Left hindlimb (tissue), 1 donor: ENCODE measurements around the gene NUBPL.
"Not testable (repeated sequence)": the region's sequence is repeated elsewhere in the genome, so short reads cannot be mapped to it uniquely, and the experiment has no call there.

Experiments used
- DNase-seq: peaks from one replicate; pipeline ENCODE4 v3.0.0-alpha.2; 2018

The NUBPL gene

GRCh38 chr14:31749275-31749674, 188.1 kb downstream of the NUBPL start:
- DNase-seq, result no peak

GRCh38 chr14:31751047-31751446, 189.8 kb downstream of the NUBPL start:
- not testable (repeated sequence) for DNase-seq

- DNase-seq, result no peak
These were observed 191.9 kb downstream of the NUBPL start for GRCh38 chr14:31752867-31753661.

GRCh38 chr14:31758941-31759340, 197.7 kb downstream of the NUBPL start:
- DNase-seq, result no peak

- DNase-seq, result no peak
These were observed 199.1 kb downstream of the NUBPL start for GRCh38 chr14:31760277-31760676.

GRCh38 chr14:31761325-31761724, 200.1 kb downstream of the NUBPL start:
- DNase-seq, result no peak

GRCh38 chr14:31763041-31763440, 201.8 kb downstream of the NUBPL start:
- DNase-seq, result no peak

GRCh38 chr14:31766315-31766892, 205.2 kb downstream of the NUBPL start:
- DNase-seq, result no peak

GRCh38 chr14:31768355-31768754, 207.2 kb downstream of the NUBPL start:
- no peak for DNase-seq

- DNase-seq, result no peak
These were observed 209.1 kb downstream of the NUBPL start for GRCh38 chr14:31770271-31770670.

- DNase-seq, result no peak
These were observed 213.4 kb downstream of the NUBPL start for GRCh38 chr14:31774567-31774966.

GRCh38 chr14:31777312-31777711, 216.1 kb downstream of the NUBPL start:
- no peak for DNase-seq

- no peak for DNase-seq
These were observed 220.4 kb downstream of the NUBPL start for GRCh38 chr14:31781578-31781977.

- no peak for DNase-seq
These were observed 224.4 kb downstream of the NUBPL start for GRCh38 chr14:31785574-31785973.

GRCh38 chr14:31787377-31787776, 226.2 kb downstream of the NUBPL start:
- DNase-seq, result no peak

GRCh38 chr14:31788340-31788739, 227.1 kb downstream of the NUBPL start:
- DNase-seq, result no peak

- no peak for DNase-seq
These were observed 231.5 kb downstream of the NUBPL start for GRCh38 chr14:31792726-31793125.

GRCh38 chr14:31797946-31798345, 236.7 kb downstream of the NUBPL start:
- not testable (repeated sequence) for DNase-seq

- no peak for DNase-seq
These were observed 241.6 kb downstream of the NUBPL start for GRCh38 chr14:31802838-31803237.

GRCh38 chr14:31806249-31806648, 245.0 kb downstream of the NUBPL start:
- DNase-seq, result no peak

GRCh38 chr14:31811693-31812628, 250.8 kb downstream of the NUBPL start:
- DNase-seq, result not testable (repeated sequence)

GRCh38 chr14:31813724-31814490, 252.7 kb downstream of the NUBPL start:
- not testable (repeated sequence) for DNase-seq

- no peak for DNase-seq
These were observed 258.1 kb downstream of the NUBPL start for GRCh38 chr14:31819281-31819680.
